Esophagus muscularis mucosa (tissue), 4 donors: Measurements from ENCODE around the gene ATP10A. TPM values are rescaled to one million over a fixed set of nuclear protein-coding genes. Genes with fewer than 3 reads are reported as not detected.

Experiments used
- DNase-seq: peaks from one replicate; pipeline ENCODE4 v3.0.0-alpha.2; 2017; ENCODE audit errors: extremely low spot score
- H3K27ac ChIP-seq, 4 donors: fragments of 200-600 bp; sonication (generic); replicated peaks in 1 of 4; 1 replicate in 3 of 4; 2 replicates in 1 of 4; pipeline ENCODE4 v1.5.1; 2016 to 2019; ENCODE audit warnings: mild to moderate bottlenecking in 1 of 4
- H3K27me3 ChIP-seq, 4 donors: fragments of 200-600 bp; sonication (generic); one replicate each; pipeline versions ENCODE4 v1.5.1 to v1.6.0; 2016 to 2019
- H3K36me3 ChIP-seq, 4 donors: fragments of 200-600 bp; sonication (generic); one replicate each; pipeline ENCODE4 v1.5.1; 2016 to 2019
- H3K4me1 ChIP-seq, 4 donors: fragments of 200-600 bp; sonication (generic); one replicate each; pipeline ENCODE4 v1.5.1; 2016 to 2019
- H3K4me3 ChIP-seq, 4 donors: fragments of 200-600 bp; sonication (generic); 1 replicate in 2 of 4; 2 replicates in 2 of 4; pipeline ENCODE4 v1.5.1; 2016 to 2019; ENCODE audit warnings: mild to moderate bottlenecking in 4 of 4, moderate library complexity in 1 of 4
- H3K9me3 ChIP-seq, 4 donors: fragments of 200-600 bp; sonication (generic); 1 replicate in 3 of 4; 2 replicates in 1 of 4; pipeline ENCODE4 v1.5.1; 2016 to 2019
- EP300 ChIP-seq: sonication (generic); formaldehyde crosslinking; IDR thresholded peaks from one replicate; pipeline ENCODE4 v1.6.1; 2017; ENCODE audit warnings: antibody characterized with exemption
- POLR2A ChIP-seq: fragments of 450-650 bp; IDR thresholded peaks from one replicate; pipeline ENCODE4 v1.6.1; 2017; ENCODE audit warnings: antibody characterized with exemption, moderate library complexity, mild to moderate bottlenecking, low read depth
- POLR2AphosphoS5 ChIP-seq, 2 donors: sonication (generic); formaldehyde crosslinking; IDR thresholded peaks; one replicate each; pipeline ENCODE4 v1.6.1; 2017; ENCODE audit warnings: antibody characterized with exemption in 2 of 2
- WGBS: methylation state at CpG from one replicate; pipeline ENCODE4 v1.1.5; 2018; 5-methylcytosine and 5-hydroxymethylcytosine counted together
- intact Hi-C: fragments of 100-400 bp; cut with DNase I; formaldehyde crosslinking; loops from one replicate; pipeline ENCODE4 v1.15.1; 2023
- total RNA-seq, 4 donors: library from RNA; depleted of rRNA; stranded (reverse); fragments of >200 nt; gene quantifications; one replicate each; pipeline versions ENCODE4 v1.1.0 to v1.2.1, GENCODE V29; 2016
- TF ChIP-seq, protein P1 (sequence below), 3 experiments: fragments of 200-600 bp in 2 of 3; fragments of 450-650 bp in 1 of 3; sonication (generic) in 2 of 3; IDR thresholded peaks; one replicate each; pipeline ENCODE4 v1.5.1; 2017 to 2019; ENCODE audit warnings: antibody characterized with exemption in 3 of 3, mild to moderate bottlenecking in 2 of 3, moderate library complexity in 1 of 3

Gene ATP10A
- total RNA-seq, 4 donors from 2014 or later: 23.9 to 51.9 (median 32.6) TPM

- DNase-seq: no peak
- TF ChIP-seq POLR2A (no peak), POLR2AphosphoS5 (IDR thresholded peaks at IDR 0.05) (no peak), EP300 (no peak)
- TF ChIP-seq, protein P1, sequence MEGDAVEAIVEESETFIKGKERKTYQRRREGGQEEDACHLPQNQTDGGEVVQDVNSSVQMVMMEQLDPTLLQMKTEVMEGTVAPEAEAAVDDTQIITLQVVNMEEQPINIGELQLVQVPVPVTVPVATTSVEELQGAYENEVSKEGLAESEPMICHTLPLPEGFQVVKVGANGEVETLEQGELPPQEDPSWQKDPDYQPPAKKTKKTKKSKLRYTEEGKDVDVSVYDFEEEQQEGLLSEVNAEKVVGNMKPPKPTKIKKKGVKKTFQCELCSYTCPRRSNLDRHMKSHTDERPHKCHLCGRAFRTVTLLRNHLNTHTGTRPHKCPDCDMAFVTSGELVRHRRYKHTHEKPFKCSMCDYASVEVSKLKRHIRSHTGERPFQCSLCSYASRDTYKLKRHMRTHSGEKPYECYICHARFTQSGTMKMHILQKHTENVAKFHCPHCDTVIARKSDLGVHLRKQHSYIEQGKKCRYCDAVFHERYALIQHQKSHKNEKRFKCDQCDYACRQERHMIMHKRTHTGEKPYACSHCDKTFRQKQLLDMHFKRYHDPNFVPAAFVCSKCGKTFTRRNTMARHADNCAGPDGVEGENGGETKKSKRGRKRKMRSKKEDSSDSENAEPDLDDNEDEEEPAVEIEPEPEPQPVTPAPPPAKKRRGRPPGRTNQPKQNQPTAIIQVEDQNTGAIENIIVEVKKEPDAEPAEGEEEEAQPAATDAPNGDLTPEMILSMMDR (IDR thresholded peaks at IDR 0.05): no peak
- intact Hi-C loops: no loop called here
- H3K9me3 ChIP-seq: no peaks in the 10 kb centered on the region
- no peaks in the 10 kb centered on the region for H3K27me3 ChIP-seq
- peaks cover 0 to 11% (median 4%) of the 10 kb centered on the region in 4 donors for H3K36me3 ChIP-seq
- H3K27ac ChIP-seq: no peak overlapping the region
- no peak overlapping the region for H3K4me3 ChIP-seq
- peaks cover 12 to 41% (median 35%) of the 10 kb centered on the region in 4 donors for H3K4me1 ChIP-seq
- WGBS: 64% methylated on average over 1 of the region's 1 CpG
Measured at GRCh38 chr15:25771338-25771706, 91.8 kb downstream of the ATP10A start.

GRCh38 chr15:25770618-25771337 lies 92.3 kb downstream of the ATP10A start:
- Histone ChIP-seq H3K9me3 (no peaks in the 10 kb centered on the region), H3K27ac (no peak overlapping the region), H3K27me3 (no peaks in the 10 kb centered on the region), H3K4me1 (peaks cover 9 to 35% (median 29%) of the 10 kb centered on the region in 4 donors), H3K36me3 (peaks cover 0 to 11% (median 5%) of the 10 kb centered on the region in 4 donors), H3K4me3 (no peak overlapping the region)
- WGBS: 90% methylated on average over 13 of the region's 14 CpGs
- TF ChIP-seq, protein P1 (IDR thresholded peaks at IDR 0.05): no peak
- TF ChIP-seq POLR2A: no peak
- no peak for TF ChIP-seq POLR2AphosphoS5 (IDR thresholded peaks at IDR 0.05)
- no peak for TF ChIP-seq EP300
- intact Hi-C loops: no loop called here
- peak; percentile 89 for DNase-seq

DNA sequence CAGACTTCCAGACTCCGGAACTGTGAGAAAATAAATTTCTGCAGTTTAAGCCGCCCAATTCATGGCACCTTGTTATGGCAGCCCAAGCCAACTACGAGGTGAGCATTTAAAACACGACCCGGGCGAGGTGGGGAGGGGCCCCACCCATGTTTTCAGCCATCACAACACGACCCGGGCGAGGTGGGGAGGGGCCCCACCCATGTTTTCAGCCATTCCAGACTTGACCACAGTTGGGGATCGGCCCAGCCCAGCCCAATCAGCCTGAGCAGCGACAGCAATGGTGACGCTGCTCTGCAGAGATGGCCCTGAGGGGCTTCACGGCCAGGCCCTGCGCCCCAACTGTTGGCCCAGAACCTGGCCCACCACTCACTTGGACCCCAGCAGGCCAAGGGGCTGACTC lies 93.1 kb downstream of the ATP10A start:
- Histone ChIP-seq H3K9me3 (no peaks in the 10 kb centered on the region), H3K27ac (no peak overlapping the region), H3K4me1 (peaks cover 2 to 28% (median 22%) of the 10 kb centered on the region in 4 donors), H3K27me3 (no peaks in the 10 kb centered on the region), H3K4me3 (no peak overlapping the region), H3K36me3 (peaks cover 0 to 17% (median 6%) of the 10 kb centered on the region in 4 donors)
- DNase-seq: peak; percentile 39
- intact Hi-C loops: no loop called here
- no peak for TF ChIP-seq POLR2A
- TF ChIP-seq, protein P1 (IDR thresholded peaks at IDR 0.05): no peak
- no peak for TF ChIP-seq EP300
- no peak for TF ChIP-seq POLR2AphosphoS5 (IDR thresholded peaks at IDR 0.05)
- WGBS: 100% methylated on average over 2 of the region's 14 CpGs

GRCh38 chr15:25768271-25768670 lies 94.9 kb downstream of the ATP10A start:
- peaks cover 0 to 23% (median 16%) of the 10 kb centered on the region in 4 donors for H3K4me1 ChIP-seq
- 100% methylated on average over 1 of the region's 1 CpG for WGBS
- peaks cover 0 to 25% (median 6%) of the 10 kb centered on the region in 4 donors for H3K36me3 ChIP-seq
- no peak overlapping the region for H3K27ac ChIP-seq
- TF ChIP-seq EP300 (no peak), POLR2AphosphoS5 (IDR thresholded peaks at IDR 0.05) (no peak), POLR2A (no peak)
- TF ChIP-seq, protein P1 (IDR thresholded peaks at IDR 0.05): no peak
- H3K9me3 ChIP-seq: no peaks in the 10 kb centered on the region
- intact Hi-C loops: no loop called here
- DNase-seq: peak; percentile 83
- no peak overlapping the region for H3K4me3 ChIP-seq
- no peaks in the 10 kb centered on the region for H3K27me3 ChIP-seq
